H1 (cell line): ENCODE measurements around the gene ARHGAP26. TPM values are rescaled to one million over a fixed set of nuclear protein-coding genes. Genes with fewer than 3 reads are reported as not detected.

Experiments used
- CTCF ChIA-PET: fragments of 300-600 bp; sonication (Branson Sonifier 250); formaldehyde crosslinking; loops from one replicate; lab custom pipeline; 2021; ENCODE audit not compliant: partially characterized antibody; lab: Charles Lee
- POLR2A ChIA-PET: fragments of 300-600 bp; sonication (Branson Sonifier 250); formaldehyde crosslinking; loops from one replicate; lab custom pipeline; 2021; ENCODE audit warnings: inconsistent platforms; ENCODE audit not compliant: partially characterized antibody; lab: Charles Lee
- DNase-seq, 2 experiments: peaks; one replicate each; pipeline versions ENCODE4 v3.0.0 to v3.0.0-alpha.2; 2010 to 2022; ENCODE audit warnings: low spot score in 2 of 2, low read depth in 1 of 2, mixed read lengths in 1 of 2
- FAIRE-seq: peaks from 2 replicates; lab custom pipeline; 2011; peaks lifted over from hg19 to GRCh38; lab: Jason Lieb, UNC
- H2AFZ ChIP-seq: 2 replicates; pipeline ENCODE4 v1.8.1; 2012; ENCODE audit warnings: low read length, inconsistent platforms
- H2AK5ac ChIP-seq: 2 replicates; pipeline ENCODE4 v1.6.1; 2013; ENCODE audit warnings: low read depth, low read length
- H2BK120ac ChIP-seq: replicated peaks from 2 replicates; pipeline ENCODE3; 2013; ENCODE audit warnings: low read depth, low read length, inconsistent platforms
- H2BK12ac ChIP-seq: 2 replicates; pipeline ENCODE4 v1.6.1; 2013; ENCODE audit warnings: low read depth, low read length
- H2BK15ac ChIP-seq: 2 replicates; pipeline ENCODE4 v1.6.1; 2013; ENCODE audit warnings: low read length
- H2BK20ac ChIP-seq: 2 replicates; pipeline ENCODE4 v1.6.1; 2013; ENCODE audit warnings: low read length
- H2BK5ac ChIP-seq: 2 replicates; pipeline ENCODE4 v1.6.1; 2013; ENCODE audit warnings: low read depth, low read length
- H3K14ac ChIP-seq: 2 replicates; pipeline ENCODE4 v1.6.1; 2013; ENCODE audit warnings: inconsistent platforms; ENCODE audit not compliant: insufficient read length
- H3K18ac ChIP-seq: 2 replicates; pipeline ENCODE4 v1.6.1; 2013; ENCODE audit warnings: low read length; ENCODE audit errors: extremely low read depth
- H3K23ac ChIP-seq: 2 replicates; pipeline ENCODE4 v1.6.1; 2013; ENCODE audit warnings: inconsistent platforms; ENCODE audit not compliant: insufficient read length
- H3K23me2 ChIP-seq: 2 replicates; pipeline ENCODE4 v1.6.1; 2013; ENCODE audit warnings: low read depth, low read length
- H3K27ac ChIP-seq: 2 replicates; pipeline ENCODE4 v1.6.1; 2011; ENCODE audit warnings: low read depth, low read length, inconsistent platforms
- H3K27me3 ChIP-seq, 4 experiments: replicated peaks in 1 of 4; 1 replicate in 1 of 4; 2 replicates in 3 of 4; pipeline versions ENCODE4 v1.6.1 to v1.8.1; 2011 to 2013; ENCODE audit warnings: low read length in 3 of 4, mild to moderate bottlenecking in 3 of 4, inconsistent platforms in 2 of 4, mixed read lengths in 2 of 4, moderate library complexity in 1 of 4; ENCODE audit not compliant: control insufficient read depth in 3 of 4, insufficient read depth in 3 of 4; ENCODE audit errors: extremely low read depth in 1 of 4
- H3K36me3 ChIP-seq, 4 experiments: 2 replicates each; pipeline versions ENCODE4 v1.6.1 to v1.8.1; 2011 to 2013; ENCODE audit warnings: mild to moderate bottlenecking in 4 of 4, low read length in 3 of 4, moderate library complexity in 2 of 4, control low read depth in 1 of 4, inconsistent platforms in 1 of 4; ENCODE audit not compliant: insufficient read depth in 4 of 4, control insufficient read depth in 2 of 4
- H3K4ac ChIP-seq: replicated peaks from 2 replicates; pipeline ENCODE3; 2013; ENCODE audit warnings: low read length, low read depth, mixed read lengths, inconsistent platforms; ENCODE audit not compliant: insufficient read length
- H3K4me1 ChIP-seq, 4 experiments: replicated peaks in 1 of 4; 1 replicate in 1 of 4; 2 replicates in 3 of 4; pipeline versions ENCODE4 v1.6.1 to v1.8.1; 2011 to 2013; ENCODE audit warnings: low read length in 3 of 4, inconsistent platforms in 2 of 4, mixed read lengths in 1 of 4; ENCODE audit not compliant: insufficient read depth in 4 of 4, control insufficient read depth in 3 of 4
- H3K4me2 ChIP-seq, 2 experiments: 2 replicates each; pipeline versions ENCODE4 v1.6.1 to v1.8.1; 2011 to 2013; ENCODE audit warnings: low read depth in 2 of 2, low read length in 2 of 2, control low read depth in 1 of 2, inconsistent platforms in 1 of 2, mild to moderate bottlenecking in 1 of 2; ENCODE audit not compliant: insufficient read depth in 1 of 2
- H3K4me3 ChIP-seq, 4 experiments: fragments of 200-600, 300-600 bp in 1 of 4; sonication (generic), shearing (Covaris generic), sonication (Bioruptor Twin) in 1 of 4; 2 replicates each; pipeline versions ENCODE4 v1.5.1 to v1.8.1; 2011 to 2016; ENCODE audit warnings: low read length in 4 of 4, low read depth in 3 of 4, control low read depth in 2 of 4, inconsistent platforms in 2 of 4, mild to moderate bottlenecking in 2 of 4, mixed read lengths in 1 of 4, moderate library complexity in 1 of 4; ENCODE audit not compliant: insufficient read depth in 2 of 4; ENCODE audit errors: extremely low read depth in 1 of 4
- H3K56ac ChIP-seq: replicated peaks from 2 replicates; pipeline ENCODE3; 2013; ENCODE audit warnings: low read depth, mild to moderate bottlenecking, mixed read lengths, low read length, inconsistent platforms; ENCODE audit not compliant: insufficient read length
- H3K79me1 ChIP-seq: 2 replicates; pipeline ENCODE4 v1.6.1; 2013; ENCODE audit warnings: low read depth, low read length, control low read depth
- H3K79me2 ChIP-seq, 2 experiments: 2 replicates each; pipeline versions ENCODE4 v1.6.1 to v1.8.1; 2012 to 2013; ENCODE audit warnings: low read length in 2 of 2, mild to moderate bottlenecking in 2 of 2, inconsistent platforms in 1 of 2; ENCODE audit not compliant: insufficient read depth in 2 of 2, control insufficient read depth in 1 of 2
- H3K9ac ChIP-seq, 4 experiments: replicated peaks in 1 of 4; 1 replicate in 1 of 4; 2 replicates in 3 of 4; pipeline versions ENCODE4 v1.6.1 to v1.8.1; 2011 to 2013; ENCODE audit warnings: low read depth in 3 of 4, low read length in 3 of 4, control low read depth in 2 of 4, mild to moderate bottlenecking in 2 of 4, moderate library complexity in 2 of 4, inconsistent platforms in 1 of 4; ENCODE audit errors: extremely low read depth in 1 of 4
- H3K9me3 ChIP-seq, 2 experiments: 2 replicates each; pipeline versions ENCODE4 v1.6.1 to v1.8.1; 2012 to 2013; ENCODE audit warnings: mild to moderate bottlenecking in 2 of 2, moderate library complexity in 2 of 2, control low read depth in 1 of 2, inconsistent platforms in 1 of 2, low read depth in 1 of 2, low read length in 1 of 2, mixed read lengths in 1 of 2; ENCODE audit not compliant: insufficient read depth in 2 of 2
- H4K20me1 ChIP-seq, 2 experiments: replicated peaks in 1 of 2; 2 replicates each; pipeline versions ENCODE3 to v1.8.1; 2011 to 2013; ENCODE audit warnings: inconsistent platforms in 2 of 2, low read length in 2 of 2, mild to moderate bottlenecking in 1 of 2; ENCODE audit not compliant: insufficient read depth in 2 of 2, control insufficient read depth in 1 of 2
- H4K5ac ChIP-seq: 2 replicates; pipeline ENCODE4 v1.6.1; 2013; ENCODE audit warnings: low read length, low read depth, mixed read lengths, inconsistent platforms; ENCODE audit not compliant: insufficient read length
- H4K8ac ChIP-seq: 2 replicates; pipeline ENCODE4 v1.8.0; 2013; ENCODE audit warnings: mild to moderate bottlenecking, moderate library complexity, low read length, inconsistent platforms; ENCODE audit not compliant: insufficient read depth; ENCODE audit errors: extremely low read depth
- H4K91ac ChIP-seq: replicated peaks from 2 replicates; pipeline ENCODE3; 2013; ENCODE audit warnings: low read length, mixed read lengths, inconsistent platforms; ENCODE audit not compliant: insufficient read length
- EGR1 ChIP-seq: IDR thresholded peaks from 2 replicates; pipeline ENCODE4 v1.6.1; 2011; ENCODE audit warnings: low read depth, low read length, borderline replicate concordance
- WGBS, 2 experiments: shearing (Covaris generic) in 1 of 2; methylation state at CpG; one replicate each; pipeline versions ENCODE4 v1.1.6 to v1.1.7; 2013 to 2015; ENCODE audit warnings: low lambda C conversion rate in 2 of 2, mixed read lengths in 2 of 2, inconsistent platforms in 1 of 2, low coverage in 1 of 2, missing lambda C conversion rate in 1 of 2; ENCODE audit not compliant: insufficient replicate concordance in 2 of 2, insufficient coverage in 1 of 2, insufficient read length in 1 of 2; ENCODE audit errors: extremely low coverage in 1 of 2, missing lambda C conversion rate in 1 of 2; 5-methylcytosine and 5-hydroxymethylcytosine counted together
- polyA plus RNA-seq, 7 experiments: library from polyadenylated mRNA; depleted of rRNA in 3 of 7; stranded (reverse) in 5 of 7; unstranded in 2 of 7; fragments of >200 nt in 5 of 7; fragments of 200-250 nt in 2 of 7; gene quantifications; 1 replicate in 5 of 7; 2 replicates in 1 of 7; 4 replicates in 1 of 7; pipeline versions ENCODE4 v1.2.1 to v1.2.3, GENCODE V29; 2011 to 2013; ENCODE audit warnings: missing spikeins in 2 of 7, mixed read lengths in 2 of 7
- total RNA-seq: library from RNA; stranded (reverse); fragmentation: NEBNext Ultra II Directional; extraction: Animal tissue kit (Norgen Biotek cat#: 25700); gene quantifications from 2 replicates; pipeline ENCODE4 v1.2.1, GENCODE V29; 2021

Gene ARHGAP26
- total and polyA plus RNA-seq, 2 of the 8 experiments (the other 6 are each of a cell fraction or from before 2014, with no cell fraction given): 7.1 to 24.8 TPM

- no peak overlapping the region for H3K14ac ChIP-seq
- no peak for DNase-seq
- no peak overlapping the region for H4K8ac ChIP-seq
- H3K4ac ChIP-seq: no peak overlapping the region
- H3K23me2 ChIP-seq: no peaks in the 10 kb centered on the region
- TF ChIP-seq EGR1: no peak
- TF ChIP-seq, all 59 proteins: peak for 0
- Histone ChIP-seq H3K4me1 (peaks cover 4 to 14% (median 10%) of the 10 kb centered on the region in 4 experiments), H2AK5ac (0 out of 2 replicates have a peak overlapping the region, but pooled peaks have one; percentile 66), H3K27me3 (no peaks in the 10 kb centered on the region), H3K9me3 (no peaks in the 10 kb centered on the region), H3K56ac (no peak overlapping the region), H2AFZ (no peak overlapping the region), H3K36me3 (peaks cover 0 to 3% (median 1%) of the 10 kb centered on the region in 4 experiments; a peak in 2 of 8 replicates), H2BK20ac (no peak overlapping the region), H3K4me3 (no peak overlapping the region), H2BK15ac (no peak overlapping the region), H4K91ac (peak overlapping the region; percentile 10), H2BK120ac (peak overlapping the region; percentile 34), H4K20me1 (no peaks in the 10 kb centered on the region), H2BK12ac (0 out of 2 replicates have a peak overlapping the region, but pooled peaks have one; percentile 51), H3K79me1 (no peaks in the 10 kb centered on the region; the same call in 1 of the 2 replicates), H3K27ac (no peak overlapping the region), H2BK5ac (peak overlapping the region; percentile 17; the same call in 1 of the 2 replicates), H3K23ac (no peak overlapping the region), H3K4me2 (no peak overlapping the region), H3K79me2 (no peaks in the 10 kb centered on the region; a peak in 1 of 4 replicates), H3K9ac (no peak overlapping the region), H3K18ac (no peak overlapping the region; the same call in 1 of the 2 replicates), H4K5ac (no peak overlapping the region)
- POLR2A ChIA-PET: no interaction called here
- FAIRE-seq: no peak
- 90% methylated on average over 2 of the region's 2 CpGs; no CpG with 5 or more reads in 1 of the 2 experiments for WGBS, 2 experiments
- CTCF ChIA-PET: interaction anchor here (0.9 kb wide), 1 partner anchor 27 kb away, joined by 4 read pairs; no protein-coding TSS in a partner anchor
Observed at GRCh38 chr5:142894315-142894714, 124.1 kb downstream of the ARHGAP26 start.
